Measurements from ENCODE around the gene LPP.

Gene LPP

GRCh38 chr3:188778091-188778852 lies 624.3 kb downstream of the LPP start:
- no peak for FAIRE-seq

- no peak for FAIRE-seq
These were observed 625.5 kb downstream of the LPP start for GRCh38 chr3:188779281-188779980.

- no peak for FAIRE-seq
These were observed 626.5 kb downstream of the LPP start for GRCh38 chr3:188780193-188781147.

- FAIRE-seq = no peak
These were observed 628.7 kb downstream of the LPP start for GRCh38 chr3:188782613-188783124.

GRCh38 chr3:188786424-188786823 lies 632.5 kb downstream of the LPP start:
- FAIRE-seq = no peak

- no peak for FAIRE-seq
These were observed 634.7 kb downstream of the LPP start for GRCh38 chr3:188788621-188789081.

GRCh38 chr3:188789251-188789650 lies 635.3 kb downstream of the LPP start:
- no peak for FAIRE-seq

- FAIRE-seq = no peak
These were observed 637.4 kb downstream of the LPP start for GRCh38 chr3:188791311-188791710.

GRCh38 chr3:188792793-188793192 lies 638.8 kb downstream of the LPP start:
- FAIRE-seq = no peak

- no peak for FAIRE-seq
These were observed 642.2 kb downstream of the LPP start for GRCh38 chr3:188796122-188796631.

GRCh38 chr3:188797045-188797444 lies 643.1 kb downstream of the LPP start:
- no peak for FAIRE-seq

- FAIRE-seq = no peak
These were observed 644.7 kb downstream of the LPP start for GRCh38 chr3:188798556-188799145.

- no peak for FAIRE-seq
These were observed 647.4 kb downstream of the LPP start for GRCh38 chr3:188801393-188801792.

- no peak for FAIRE-seq
These were observed 648.7 kb downstream of the LPP start for GRCh38 chr3:188802645-188803044.

GRCh38 chr3:188807006-188807405 lies 653.0 kb downstream of the LPP start:
- no peak for FAIRE-seq

- FAIRE-seq = no peak
These were observed 658.2 kb downstream of the LPP start for GRCh38 chr3:188812198-188812597.

GRCh38 chr3:188814581-188814980 lies 660.6 kb downstream of the LPP start:
- no peak for FAIRE-seq

GRCh38 chr3:188817103-188817934 lies 663.4 kb downstream of the LPP start:
- no peak for FAIRE-seq

- FAIRE-seq = no peak
These were observed 663.9 kb downstream of the LPP start for GRCh38 chr3:188817935-188818269.

GRCh38 chr3:188818282-188818681 lies 664.3 kb downstream of the LPP start:
- FAIRE-seq = no peak

- FAIRE-seq = no peak
These were observed 666.0 kb downstream of the LPP start for GRCh38 chr3:188819939-188820338.

GRCh38 chr3:188822004-188822403 lies 668.0 kb downstream of the LPP start:
- no peak for FAIRE-seq

All from A204.1 (cell line).